Activated CD4-positive, CD25-positive, alpha-beta regulatory T cell treated with anti-CD3 and anti-CD28 coated beads, Interleukin-2, amount 50 U/mL, for 16 hours (primary cell): ENCODE results near the gene BIRC2.

Experiments
- DNase-seq: peaks from one replicate; pipeline ENCODE4 v3.0.0-alpha.2; 2020; ENCODE audit warnings: low read depth, low spot score

Gene BIRC2

DNA sequence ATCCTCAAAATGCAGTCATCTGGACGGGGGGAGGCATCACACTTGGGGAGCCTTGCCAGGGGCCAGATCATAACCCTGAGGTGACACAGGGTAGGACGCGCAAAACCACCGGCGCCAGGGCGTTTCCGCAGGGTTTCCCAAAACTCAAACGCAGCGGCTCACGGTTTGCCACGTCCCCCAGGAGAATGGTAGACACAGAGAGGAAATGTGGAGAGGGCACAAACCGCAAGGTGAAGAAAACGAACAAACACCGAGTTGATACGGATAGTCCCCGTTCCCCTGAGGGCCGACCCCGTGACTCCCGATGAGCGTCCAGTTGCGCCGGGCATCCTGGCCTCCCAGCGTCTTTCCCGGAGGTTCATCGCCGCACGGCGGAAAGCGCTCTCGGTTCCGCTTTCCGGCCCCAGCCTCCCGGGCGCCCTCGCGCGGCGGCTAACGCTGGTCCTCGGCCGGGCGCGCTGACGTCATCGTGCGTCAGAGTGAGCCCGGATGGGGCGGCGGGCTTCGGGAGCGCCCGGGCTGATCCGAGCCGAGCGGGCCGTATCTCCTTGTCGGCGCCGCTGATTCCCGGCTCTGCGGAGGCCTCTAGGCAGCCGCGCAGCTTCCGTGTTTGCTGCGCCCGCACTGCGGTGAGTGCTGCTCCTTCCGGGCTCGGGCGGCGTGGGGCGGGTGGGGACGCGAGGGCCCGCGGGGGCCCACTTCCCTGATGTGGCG is at the start of gene BIRC2:
Gene BIRC2 (plus strand): TSS at position 467 of the 714 bp plus-strand sequence. CDS start 2,641 bp downstream, outside the sequence.
- peak; percentile 85 for DNase-seq

DNA sequence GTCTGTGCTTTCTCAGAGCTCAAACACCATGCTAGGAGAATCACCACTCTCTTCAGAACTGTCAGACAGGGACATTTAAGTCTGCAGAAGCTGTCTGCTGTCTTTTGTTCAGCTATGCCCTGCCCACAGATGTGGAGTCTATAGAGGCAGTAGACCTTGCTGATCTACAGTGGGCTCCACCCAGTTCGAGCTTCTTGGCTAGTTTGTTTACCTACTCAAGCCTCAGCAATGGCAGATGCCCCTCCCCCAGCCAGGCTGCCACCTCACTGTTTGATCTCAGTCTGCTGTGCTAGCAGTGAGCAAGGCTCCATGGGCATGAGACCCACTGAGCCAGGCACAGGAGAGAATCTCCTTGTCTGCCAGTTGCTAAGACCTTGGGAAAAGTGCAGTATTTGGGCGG is 46.2 kb upstream of the BIRC2 start:
- DNase-seq, result peak; percentile 37

DNA sequence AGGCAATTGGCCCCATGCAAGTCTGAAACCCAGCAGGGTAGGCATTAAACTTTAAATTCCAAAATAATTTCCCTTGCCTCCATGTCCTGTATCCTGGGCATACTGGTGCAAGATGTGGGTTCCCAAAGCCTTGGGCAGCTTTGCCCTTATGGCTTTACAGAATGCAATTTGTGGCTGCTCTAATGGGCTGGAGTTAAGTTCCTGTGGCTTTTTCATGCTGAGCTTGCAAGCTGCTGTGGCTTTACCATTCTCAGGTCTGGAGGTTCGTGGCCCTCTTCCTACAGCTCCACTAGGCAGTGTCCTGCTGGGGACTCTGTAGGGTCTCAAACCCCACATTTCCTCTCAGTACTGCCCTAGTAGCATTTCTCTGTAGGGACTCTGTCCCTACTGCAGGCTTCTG is 44.8 kb upstream of the BIRC2 start:
- DNase-seq, result no peak

DNA sequence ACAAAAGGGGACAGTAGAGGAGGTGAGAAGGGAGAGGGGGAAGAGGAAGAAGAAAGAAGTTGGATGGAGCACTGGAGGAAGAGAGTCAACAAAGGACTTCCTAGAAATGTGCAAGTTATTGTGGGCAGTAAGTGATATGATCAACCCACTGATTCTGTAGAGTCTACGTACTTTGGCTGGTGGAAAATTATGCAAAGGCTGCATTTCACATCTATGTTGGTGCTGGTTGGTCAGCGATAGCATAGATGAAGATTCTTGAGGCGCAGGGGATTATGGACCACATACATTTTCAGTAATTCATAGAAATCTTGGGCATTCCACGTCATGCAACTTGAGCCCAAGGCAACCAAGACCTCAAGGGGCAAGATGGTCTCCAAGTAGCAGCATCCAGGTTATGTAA is 42.3 kb upstream of the BIRC2 start:
- DNase-seq, result no peak

DNA sequence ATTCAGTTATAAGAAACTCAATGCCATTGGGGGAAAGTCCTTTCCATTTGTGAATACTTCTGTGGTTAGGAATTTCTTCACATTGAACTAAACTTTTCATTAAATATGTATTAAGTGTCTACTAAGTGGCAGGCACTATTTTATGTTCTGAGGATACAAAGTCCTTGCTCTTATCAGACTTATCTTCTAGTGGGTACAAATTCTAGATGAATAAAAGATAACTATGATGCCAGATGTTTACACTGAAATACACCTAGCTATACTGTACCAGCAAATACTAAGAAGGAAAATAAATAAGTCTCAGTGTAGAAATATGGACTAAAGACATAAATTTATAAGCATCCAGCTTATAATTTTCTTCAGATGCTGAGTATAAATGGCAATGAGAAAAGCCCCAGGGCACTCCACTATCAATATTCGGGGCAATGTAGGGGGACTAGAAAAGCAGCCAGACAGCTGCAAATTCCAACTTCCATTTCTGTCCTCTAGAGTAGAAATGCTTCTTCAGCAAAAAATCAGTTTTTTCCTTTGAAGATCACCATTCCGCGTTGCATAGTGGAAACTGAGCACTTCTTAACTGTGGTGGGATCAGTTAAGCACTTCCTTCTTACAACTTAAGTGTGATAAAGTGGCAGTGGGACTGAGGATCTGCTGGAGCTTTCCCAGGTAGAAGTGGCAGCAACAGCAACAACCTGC is 41.5 kb upstream of the BIRC2 start:
- DNase-seq, result no peak

DNA sequence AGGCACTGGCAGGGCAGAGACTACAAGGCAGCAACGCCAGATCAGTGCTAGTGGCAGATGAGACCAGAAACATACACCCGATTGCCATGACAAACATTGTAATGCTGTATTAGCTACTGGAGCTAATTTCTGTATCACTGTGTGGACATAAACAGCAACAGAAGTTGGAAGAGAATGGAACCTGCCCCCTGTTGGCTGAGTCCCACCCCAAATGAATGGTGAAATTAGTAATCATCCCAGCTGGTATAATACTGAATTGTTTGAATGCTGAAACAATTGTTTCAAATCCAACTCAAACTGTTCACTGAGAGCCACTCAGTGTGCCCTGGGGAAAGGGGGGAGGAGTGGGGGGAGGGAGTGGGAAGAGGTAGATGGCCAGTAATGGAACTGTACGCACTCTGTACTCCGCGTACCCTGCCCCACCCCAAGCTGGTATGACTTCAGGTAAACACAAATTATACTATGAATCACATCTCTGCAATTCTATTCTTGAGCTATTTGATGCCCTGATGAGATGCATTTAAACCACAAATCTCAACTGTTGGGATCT is 40.9 kb upstream of the BIRC2 start:
- no peak for DNase-seq

DNA sequence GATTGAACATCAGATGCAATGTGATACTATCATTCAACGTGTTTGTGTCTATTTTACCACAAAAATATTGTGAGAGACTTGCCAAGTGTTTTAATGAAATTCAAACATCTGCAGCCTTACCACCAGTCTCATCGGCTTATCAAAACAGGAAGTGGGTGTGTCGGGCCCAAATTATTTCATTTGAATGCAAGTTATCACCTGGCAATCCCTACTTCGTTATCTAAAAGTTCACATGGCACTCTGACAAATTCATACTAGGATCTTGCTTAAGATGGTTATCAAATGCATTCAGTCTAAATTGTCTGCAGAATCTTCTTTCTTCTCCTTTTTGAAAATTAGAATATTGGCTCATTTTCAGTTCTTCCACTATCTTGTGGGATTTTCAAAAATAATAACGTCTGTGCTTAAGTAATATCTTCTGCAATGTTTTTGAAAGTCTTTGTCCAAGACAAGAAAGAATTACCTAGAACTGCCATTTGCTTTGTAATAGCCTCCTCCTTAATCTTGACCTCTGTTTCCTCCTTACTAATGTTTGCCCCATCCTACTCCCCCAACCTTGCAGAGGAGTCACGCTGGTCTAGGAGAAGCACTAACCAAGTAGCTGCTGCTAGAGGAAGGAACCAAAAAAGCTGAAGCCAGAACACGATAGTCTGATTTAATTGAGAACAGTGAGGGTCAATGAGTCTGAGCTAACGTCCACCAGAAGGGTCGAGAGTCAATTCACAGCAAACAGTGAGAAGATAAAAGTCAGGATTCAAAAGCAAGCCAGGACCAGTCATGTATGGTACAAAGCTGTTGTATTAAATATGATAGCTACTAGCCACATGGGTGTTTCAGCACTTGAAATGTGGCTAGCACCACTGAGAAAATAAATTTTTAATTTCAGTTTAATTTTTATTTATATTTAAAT is 39.9 kb upstream of the BIRC2 start:
- DNase-seq, result no peak

DNA sequence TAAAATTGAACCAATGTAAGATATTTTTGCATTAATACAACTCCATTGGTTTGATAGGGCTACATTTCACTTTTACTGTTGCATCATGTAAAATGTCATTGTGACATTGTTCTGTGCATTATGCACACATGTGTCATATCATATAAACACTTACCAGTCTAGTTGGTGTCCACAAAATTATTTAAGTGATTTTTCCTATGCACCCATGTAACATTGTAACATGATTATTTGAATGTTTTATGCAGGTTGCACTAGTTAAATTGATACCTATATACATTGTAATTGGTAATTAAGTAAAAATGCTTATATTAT is 39.3 kb upstream of the BIRC2 start:
- DNase-seq, result no peak

DNA sequence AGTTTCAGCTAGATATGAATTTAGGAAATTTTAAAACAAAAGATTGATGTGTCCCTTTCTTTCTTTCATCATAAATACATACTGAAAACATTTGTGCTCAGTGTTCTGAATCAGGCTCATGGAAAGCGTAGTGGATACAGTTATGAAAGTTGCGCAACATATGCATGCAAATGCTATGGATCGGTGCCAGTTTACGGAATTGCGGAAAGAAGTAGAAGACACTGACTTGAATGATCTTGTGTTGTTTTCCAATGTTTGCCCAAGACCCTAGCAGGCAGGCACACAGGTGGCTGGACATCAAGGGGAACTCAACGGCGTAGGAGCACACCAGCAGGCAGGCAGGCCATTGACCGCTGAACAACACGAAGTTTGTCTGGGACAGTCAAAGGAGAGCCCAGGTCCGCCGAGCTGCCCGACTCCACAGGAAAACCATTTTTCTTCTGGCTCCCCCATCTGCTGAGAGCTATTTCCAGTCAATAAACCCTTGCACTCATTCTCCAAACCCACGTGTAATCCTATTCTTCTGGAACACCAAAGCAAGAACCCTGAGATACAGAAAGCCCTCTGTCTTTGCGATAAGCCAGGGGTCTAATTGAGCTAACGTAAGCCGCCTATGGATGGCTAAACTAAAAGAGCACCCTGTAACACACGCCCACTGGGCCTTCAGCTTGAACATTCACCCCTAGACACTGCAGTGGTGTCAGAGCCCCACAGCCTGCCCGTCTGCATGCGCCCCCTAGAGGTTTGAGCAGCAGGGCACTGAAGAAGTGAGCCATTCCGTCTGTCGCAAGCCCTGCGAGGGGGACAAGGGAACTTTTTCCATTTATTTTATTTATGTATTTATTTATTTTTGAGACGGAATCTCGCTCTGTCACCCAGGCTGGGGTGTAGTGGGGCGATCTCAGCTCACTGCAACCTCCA is 37.1 kb upstream of the BIRC2 start:
- no peak for DNase-seq

DNA sequence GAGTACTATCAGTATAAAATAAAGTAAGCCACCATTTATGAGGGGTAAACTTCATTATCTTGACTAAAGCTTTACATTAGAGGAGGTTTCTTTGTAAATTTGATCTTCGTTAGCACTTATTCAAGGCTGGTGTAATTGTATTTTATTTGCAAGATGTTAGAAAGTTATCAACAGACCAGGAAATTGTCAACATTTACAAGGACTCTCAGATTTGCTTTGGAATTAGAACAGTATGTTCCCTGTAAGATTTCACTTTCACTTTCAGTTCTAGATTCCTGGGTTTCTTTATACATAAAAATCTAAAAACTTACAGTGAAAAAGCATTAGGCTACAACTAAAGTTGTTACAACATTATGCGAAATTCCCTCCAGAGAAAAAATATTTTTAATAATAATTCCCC is 34.3 kb upstream of the BIRC2 start:
- DNase-seq, result no peak

DNA sequence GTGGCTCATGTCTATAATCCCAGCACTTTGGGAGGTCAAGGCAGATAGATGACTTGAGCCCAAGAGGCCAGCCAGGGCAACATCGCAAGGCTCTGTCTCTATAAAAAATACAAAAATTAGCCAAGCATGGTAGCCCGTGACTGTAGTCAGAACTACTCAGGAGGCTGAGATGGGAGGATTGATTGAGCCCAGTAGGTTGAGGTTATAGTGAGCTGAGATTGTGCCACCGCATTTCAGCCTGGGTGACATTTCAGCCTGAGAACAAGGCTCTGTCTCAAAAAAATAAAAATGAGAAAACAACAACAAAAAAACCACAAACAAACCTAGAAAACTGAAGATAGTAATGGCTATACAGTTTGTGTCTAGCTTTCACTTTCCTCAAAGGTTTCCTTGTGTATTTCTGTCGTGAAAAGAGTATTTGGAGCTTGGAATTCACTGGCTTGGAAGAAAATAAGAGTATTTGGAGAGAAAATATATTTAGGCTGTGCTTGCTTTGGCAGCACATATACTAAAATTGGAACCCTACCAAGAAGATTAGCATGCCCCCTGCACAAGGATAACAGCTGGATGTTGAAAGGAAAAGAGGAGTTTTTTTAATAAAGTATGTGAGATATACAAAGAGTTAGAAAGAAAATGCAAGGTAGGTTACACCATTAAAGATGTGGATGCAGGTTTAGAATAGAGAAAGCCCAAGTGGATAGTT is 33.6 kb upstream of the BIRC2 start:
- no peak for DNase-seq

DNA sequence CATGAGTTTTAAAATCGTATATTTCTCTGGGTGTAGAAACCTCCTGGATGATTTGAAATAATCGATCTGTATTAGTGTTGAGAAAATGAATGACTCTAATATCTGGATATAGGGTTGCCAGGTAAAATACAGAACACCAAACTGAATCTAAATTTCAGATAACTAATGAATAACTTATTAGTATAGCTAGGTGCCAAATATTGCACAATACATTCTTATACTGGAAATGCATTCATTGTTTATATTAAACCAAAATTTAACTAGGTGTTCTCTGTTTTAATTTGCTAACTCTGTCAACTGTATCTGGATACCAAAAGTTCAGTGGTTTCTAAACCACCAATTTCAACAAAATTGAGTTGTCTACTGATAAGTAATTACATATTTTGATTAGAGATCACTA is 32.2 kb upstream of the BIRC2 start:
- no peak for DNase-seq

DNA sequence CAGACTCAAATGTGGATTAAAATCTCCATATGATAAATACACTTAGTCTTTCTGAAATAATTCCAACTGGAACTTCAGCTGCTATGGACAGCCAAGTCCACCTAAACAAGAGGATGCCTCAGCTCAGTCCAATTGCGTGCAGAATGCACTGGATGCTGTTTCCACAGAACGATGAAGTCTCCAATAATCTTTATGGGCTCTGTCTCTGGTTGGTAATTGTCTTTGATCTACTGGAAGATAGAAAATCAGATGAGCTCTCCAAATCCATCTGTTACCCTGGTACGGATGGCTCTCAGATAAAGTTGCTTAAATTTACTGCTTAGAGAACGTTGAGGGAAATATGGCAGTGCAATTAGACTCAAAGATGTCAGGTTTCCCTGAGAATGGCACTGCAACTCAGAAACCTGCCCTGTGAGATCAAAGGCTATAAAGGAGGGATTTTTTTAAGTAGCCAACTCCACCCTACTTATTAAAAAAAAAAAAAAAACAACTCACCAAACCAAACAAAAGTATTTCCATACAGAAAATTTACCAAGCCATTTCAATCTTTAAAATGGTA is 30.6 kb upstream of the BIRC2 start:
- no peak for DNase-seq

DNA sequence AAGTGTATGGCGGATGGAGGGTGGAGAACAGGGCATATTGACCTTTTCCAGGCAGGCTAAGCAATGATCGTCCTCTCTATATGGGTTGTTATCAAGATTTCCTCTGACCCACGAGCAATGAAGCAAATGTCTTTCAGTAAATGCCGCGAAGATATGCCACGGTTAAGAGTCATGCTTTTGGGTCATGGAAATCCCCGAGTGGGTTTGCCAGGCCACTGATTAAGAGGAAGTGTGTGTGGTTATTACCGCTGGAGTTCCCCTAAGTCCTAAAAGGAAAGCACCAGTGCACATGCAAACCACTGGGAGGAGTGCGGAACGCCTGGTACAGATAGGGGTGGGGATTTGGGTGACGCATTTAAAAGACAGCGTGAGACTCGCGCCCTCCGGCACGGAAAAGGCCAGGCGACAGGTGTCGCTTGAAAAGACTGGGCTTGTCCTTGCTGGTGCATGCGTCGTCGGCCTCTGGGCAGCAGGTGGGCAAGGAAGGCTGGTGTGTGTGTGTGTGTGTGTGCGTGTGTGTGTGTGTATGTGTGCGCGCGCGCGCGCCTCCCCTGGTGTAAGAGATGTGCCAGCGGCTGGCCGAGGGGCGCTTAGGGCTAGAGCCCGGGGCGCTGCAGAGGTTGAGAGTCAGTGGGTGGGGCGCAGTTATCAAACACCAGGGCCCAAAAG is 29.8 kb upstream of the BIRC2 start, which contains the start of gene BIRC3:
Gene BIRC3 (plus strand): TSS at position 386 of the 669 bp plus-strand sequence. CDS start 7,026 bp downstream, outside the sequence.
- DNase-seq, result peak; percentile 88

DNA sequence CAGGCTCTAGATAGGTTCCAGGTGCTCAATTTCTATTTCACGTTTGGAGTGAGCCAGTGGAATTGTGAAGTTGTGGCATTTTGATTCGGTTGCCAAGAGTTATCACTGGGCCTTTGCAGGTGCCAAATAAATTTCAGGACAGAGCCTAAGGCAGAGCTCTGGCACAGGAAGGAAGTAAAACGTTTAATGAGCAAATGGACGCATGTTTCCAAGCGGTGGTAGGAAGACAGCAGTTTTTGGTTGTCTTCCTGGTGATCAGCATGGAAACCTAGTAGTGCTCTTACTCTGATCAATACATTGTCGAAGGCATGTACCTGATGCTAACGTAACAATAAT is 29.3 kb upstream of the BIRC2 start:
- DNase-seq, result no peak

DNA sequence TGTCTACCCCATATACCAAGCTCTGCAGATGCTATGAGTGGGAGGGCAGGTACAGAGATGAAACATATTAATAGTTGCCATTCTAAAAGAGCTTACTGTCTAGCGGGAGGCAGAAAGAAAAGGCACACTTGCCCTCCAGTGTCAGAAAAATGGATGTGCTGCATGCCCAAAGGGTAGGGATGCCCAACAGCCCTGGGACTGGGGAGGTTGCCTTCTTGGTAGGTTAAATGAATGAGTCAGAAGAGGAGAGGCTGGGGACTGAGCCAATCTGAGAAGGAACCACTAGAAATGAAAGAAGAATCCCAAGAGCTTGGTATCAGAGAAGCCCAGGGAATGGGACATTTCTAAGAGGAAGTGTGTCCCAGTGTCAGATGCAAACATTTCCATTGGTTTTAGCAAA is 28.5 kb upstream of the BIRC2 start:
- peak; percentile 43 for DNase-seq

DNA sequence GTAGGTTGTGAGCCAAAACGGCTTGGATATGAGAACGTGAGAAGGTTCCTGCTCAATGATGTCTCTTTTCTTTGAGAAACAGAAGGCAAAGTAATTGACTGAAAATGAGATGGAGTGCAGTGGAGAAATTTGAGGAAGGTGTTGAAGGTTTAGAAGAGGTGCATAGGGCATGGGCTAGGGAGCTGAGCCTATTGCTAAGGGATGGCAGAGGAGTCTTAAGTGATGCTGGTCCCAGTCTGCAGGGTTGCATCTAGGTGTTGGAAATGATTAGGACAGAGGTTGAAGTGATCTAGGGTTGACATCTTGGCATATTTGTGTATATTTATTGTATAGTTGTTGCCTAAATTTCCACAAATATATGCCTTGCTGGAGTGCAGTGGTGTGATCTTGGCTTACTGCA is 27.5 kb upstream of the BIRC2 start:
- no peak for DNase-seq

DNA sequence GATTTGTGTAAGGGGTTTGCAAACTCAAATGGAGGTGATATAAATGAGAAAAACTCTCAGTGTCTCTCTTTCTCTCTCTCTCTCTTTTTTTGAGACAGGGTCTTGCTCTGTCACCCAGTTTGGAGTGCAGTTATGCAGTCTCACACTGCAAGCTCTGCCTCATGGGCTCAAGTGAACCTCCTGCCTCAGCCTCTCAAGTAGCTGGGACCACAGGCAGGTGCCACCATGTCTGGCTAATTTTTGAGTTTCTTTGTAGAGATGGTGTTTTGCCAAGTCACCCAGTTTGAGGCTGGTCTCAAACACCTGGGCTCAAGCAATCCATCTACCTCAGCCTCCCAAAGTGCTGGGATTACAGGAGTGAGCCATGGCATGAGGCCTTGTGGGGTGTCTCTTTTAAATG is 26.8 kb upstream of the BIRC2 start:
- no peak for DNase-seq

DNA sequence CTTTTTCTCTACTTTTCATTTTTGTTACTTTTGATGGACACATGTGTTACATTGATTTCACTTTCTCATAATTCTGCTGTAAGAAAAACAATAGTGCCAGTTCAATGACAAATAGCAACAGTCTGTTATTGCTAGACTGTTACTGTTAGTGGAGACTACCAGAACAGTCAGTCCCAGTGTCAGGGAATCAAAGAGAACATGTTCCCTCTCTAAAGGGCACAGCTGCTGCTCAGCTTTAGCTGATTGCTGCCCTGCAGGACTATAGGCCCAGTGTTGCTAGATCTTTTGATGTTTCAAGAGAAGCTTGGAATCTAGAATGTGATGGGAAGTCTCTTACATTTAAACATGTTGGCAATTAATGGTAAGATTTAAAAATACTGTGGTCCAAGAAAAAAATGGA is 26.3 kb upstream of the BIRC2 start:
- DNase-seq, result no peak

DNA sequence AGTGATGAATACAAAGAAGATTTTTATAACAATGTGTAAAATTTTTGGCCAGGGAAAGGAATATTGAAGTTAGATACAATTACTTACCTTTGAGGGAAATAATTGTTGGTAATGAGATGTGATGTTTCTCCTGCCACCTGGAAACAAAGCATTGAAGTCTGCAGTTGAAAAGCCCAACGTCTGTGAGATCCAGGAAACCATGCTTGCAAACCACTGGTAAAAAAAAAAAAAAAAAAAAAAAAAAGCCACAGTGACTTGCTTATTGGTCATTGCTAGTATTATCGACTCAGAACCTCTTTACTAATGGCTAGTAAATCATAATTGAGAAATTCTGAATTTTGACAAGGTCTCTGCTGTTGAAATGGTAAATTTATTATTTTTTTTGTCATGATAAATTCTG is 24.5 kb upstream of the BIRC2 start:
- no peak for DNase-seq
